Measurements from ENCODE around the gene FHAD1.
"Not testable (repeated sequence)": the region's sequence is repeated elsewhere in the genome, so short reads cannot be mapped to it uniquely, and the experiment has no call there.

Gene FHAD1

DNA sequence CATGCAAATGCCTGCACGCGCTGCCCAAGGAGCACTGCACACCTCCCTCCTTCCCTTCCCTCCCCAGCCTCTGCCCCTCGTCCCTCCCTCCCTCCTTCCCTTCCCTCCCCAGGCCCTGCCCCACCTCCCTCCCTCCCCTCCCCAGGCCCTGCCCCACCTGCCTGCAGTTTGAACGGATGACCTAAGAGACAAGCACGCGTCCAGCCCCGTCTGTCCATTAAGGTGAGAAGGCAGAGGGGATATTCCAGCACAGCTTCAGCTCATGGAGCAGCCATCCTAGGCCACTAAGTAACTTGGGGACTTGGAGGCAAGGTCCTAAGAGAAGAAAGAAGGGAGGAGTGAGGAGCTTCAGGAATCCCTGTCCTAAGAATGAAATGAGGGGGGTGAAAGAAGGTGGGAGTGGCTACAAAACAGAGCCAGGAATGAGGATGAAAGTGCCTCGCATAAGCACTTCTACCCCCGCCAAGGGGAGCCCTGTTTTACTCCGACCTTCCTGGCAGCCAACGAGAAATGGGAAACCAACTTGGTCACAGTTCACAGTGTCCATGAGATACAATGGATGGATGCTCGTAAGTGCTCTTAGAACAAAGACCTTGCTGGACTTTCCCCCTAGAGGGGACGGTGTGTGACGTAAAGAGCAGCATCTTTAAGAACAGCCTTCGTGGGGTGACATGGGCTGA is 141.3 kb downstream of the FHAD1 start:
- Mint-ChIP-seq H3K36me3 (ENCODE audit: low read depth) (no peaks in the 10 kb centered on the region), H3K27ac (no peak overlapping the region), H3K9me3 (no peaks in the 10 kb centered on the region), H3K4me1 (peaks cover 42% of the 10 kb centered on the region), H3K4me3 (no peak overlapping the region), H3K27me3 (ENCODE audit: low read depth, poor library complexity) (peaks cover 36% of the 10 kb centered on the region)
- no peak for DNase-seq
- no peak for TF ChIP-seq CTCF (IDR thresholded peaks at IDR 0.05)

- not testable (repeated sequence) for H3K27ac Mint-ChIP-seq; H3K9me3 Mint-ChIP-seq; H3K36me3 Mint-ChIP-seq (ENCODE audit: low read depth); H3K4me3 Mint-ChIP-seq; DNase-seq
- H3K27me3 Mint-ChIP-seq (ENCODE audit: low read depth, poor library complexity): peaks cover 31% of the 10 kb centered on the region
- peaks cover 32% of the 10 kb centered on the region for H3K4me1 Mint-ChIP-seq
Observed at GRCh38 chr1:15389828-15390227, 142.8 kb downstream of the FHAD1 start.

DNA sequence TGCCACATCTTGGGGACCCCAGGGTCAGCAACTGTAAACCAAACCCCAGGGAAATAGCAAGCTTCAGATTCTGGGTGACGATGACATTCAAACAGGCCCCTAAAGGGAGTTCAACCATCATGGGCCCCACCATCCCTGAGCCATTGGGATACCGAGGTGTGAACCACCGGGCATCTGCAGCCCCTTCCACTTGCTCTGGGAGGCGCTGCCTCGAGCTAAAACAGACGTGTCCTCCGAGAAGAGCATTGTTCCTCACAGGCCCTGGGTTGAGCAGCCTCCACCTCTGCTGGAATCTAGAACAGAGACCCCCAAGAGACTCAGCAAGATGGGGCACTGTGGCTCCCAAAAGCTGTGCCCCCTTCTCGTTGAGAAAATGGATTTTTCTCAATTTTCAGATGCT is 143.6 kb downstream of the FHAD1 start:
- Mint-ChIP-seq H3K4me1 (peaks cover 27% of the 10 kb centered on the region), H3K27me3 (ENCODE audit: low read depth, poor library complexity) (peaks cover 22% of the 10 kb centered on the region), H3K36me3 (ENCODE audit: low read depth) (no peaks in the 10 kb centered on the region), H3K27ac (no peak overlapping the region), H3K9me3 (no peaks in the 10 kb centered on the region), H3K4me3 (no peak overlapping the region)
- no peak for TF ChIP-seq CTCF (IDR thresholded peaks at IDR 0.05)
- no peak for DNase-seq

- no peak for DNase-seq
- Mint-ChIP-seq H3K27ac (no peak overlapping the region), H3K27me3 (ENCODE audit: low read depth, poor library complexity) (peaks cover 19% of the 10 kb centered on the region), H3K4me3 (no peak overlapping the region), H3K36me3 (ENCODE audit: low read depth) (no peaks in the 10 kb centered on the region), H3K9me3 (no peaks in the 10 kb centered on the region), H3K4me1 (peaks cover 21% of the 10 kb centered on the region)
- TF ChIP-seq CTCF (IDR thresholded peaks at IDR 0.05): no peak
Observed at GRCh38 chr1:15391366-15391765, 144.3 kb downstream of the FHAD1 start.

DNA sequence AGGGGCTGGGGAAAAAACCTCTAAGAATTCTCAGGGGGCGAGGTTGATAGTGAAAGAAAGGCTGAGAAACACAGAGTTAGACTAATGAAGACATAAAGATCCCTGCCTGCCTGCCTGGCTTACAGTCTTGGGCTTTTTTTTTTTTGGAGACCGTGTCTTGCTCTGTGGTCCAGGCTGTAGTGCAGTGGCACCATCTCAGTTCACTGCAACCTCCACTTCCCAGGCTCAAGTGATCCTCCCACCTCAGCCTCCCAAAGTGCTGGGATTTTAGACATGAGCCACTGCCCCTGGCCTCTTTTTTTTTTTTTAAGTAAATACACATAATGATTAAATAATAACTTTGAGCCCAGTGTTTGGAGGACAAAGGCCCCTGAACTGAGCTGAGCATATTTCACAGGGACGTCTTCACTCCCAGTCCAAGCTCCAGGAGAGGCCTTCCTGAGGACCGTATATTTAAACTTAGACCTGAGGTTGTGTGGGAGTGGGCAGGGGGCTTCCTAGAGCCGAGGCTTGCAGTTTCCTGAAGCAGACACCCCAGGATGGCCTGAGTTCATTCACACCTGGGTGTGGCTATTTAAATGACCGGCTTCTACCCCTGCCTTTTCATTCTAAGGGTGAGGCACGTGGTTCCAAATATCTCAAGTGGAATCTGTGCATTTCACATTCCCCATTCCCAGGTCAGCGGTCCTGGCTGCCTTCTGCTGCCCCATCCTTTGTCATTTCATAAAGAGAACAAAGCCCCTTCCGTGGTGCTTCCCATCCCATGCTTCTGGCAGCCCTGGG is 146.6 kb downstream of the FHAD1 start:
- Mint-ChIP-seq H3K27ac (no peak overlapping the region), H3K4me3 (no peak overlapping the region)

More for the DNA sequence above, 146.6 kb downstream of the FHAD1 start:
- peaks cover 5% of the 10 kb centered on the region for H3K9me3 Mint-ChIP-seq
- peaks cover 2% of the 10 kb centered on the region for H3K4me1 Mint-ChIP-seq
- H3K36me3 Mint-ChIP-seq (ENCODE audit: low read depth): no peaks in the 10 kb centered on the region
- DNase-seq: no peak
- TF ChIP-seq CTCF (IDR thresholded peaks at IDR 0.05): no peak
- peaks cover 12% of the 10 kb centered on the region for H3K27me3 Mint-ChIP-seq (ENCODE audit: low read depth, poor library complexity)
